COLO668 (cell line): ENCODE data around the gene TGFA.

Experiments
- DNase-seq: peaks from one replicate; lab custom pipeline; 2025; ENCODE audit not compliant: unreplicated experiment; lab: John Stamatoyannopoulos, UW

Gene TGFA

GRCh38 chr2:70499253-70499652, 54.4 kb downstream of the TGFA start:
- no peak for DNase-seq

- DNase-seq, result peak; percentile 63
These were observed 55.1 kb downstream of the TGFA start for GRCh38 chr2:70498528-70498927.

GRCh38 chr2:70498054-70498453, 55.6 kb downstream of the TGFA start:
- peak; percentile 71 for DNase-seq

GRCh38 chr2:70496819-70497218, 56.8 kb downstream of the TGFA start:
- DNase-seq, result no peak

- DNase-seq, result no peak
These were observed 59.2 kb downstream of the TGFA start for GRCh38 chr2:70494293-70494886.

GRCh38 chr2:70490381-70490780, 63.2 kb downstream of the TGFA start:
- DNase-seq, result no peak

GRCh38 chr2:70489165-70489564, 64.5 kb downstream of the TGFA start:
- no peak for DNase-seq

GRCh38 chr2:70484086-70484485, 69.5 kb downstream of the TGFA start:
- DNase-seq, result no peak

GRCh38 chr2:70482401-70482800, 71.2 kb downstream of the TGFA start:
- DNase-seq, result no peak

GRCh38 chr2:70480468-70480867, 73.2 kb downstream of the TGFA start:
- no peak for DNase-seq

- no peak for DNase-seq
These were observed 73.8 kb downstream of the TGFA start for GRCh38 chr2:70479816-70480215.

GRCh38 chr2:70477441-70477844, 76.2 kb downstream of the TGFA start:
- DNase-seq, result peak; percentile 9

GRCh38 chr2:70475266-70475665, 78.4 kb downstream of the TGFA start:
- no peak for DNase-seq

- DNase-seq, result no peak
These were observed 79.3 kb downstream of the TGFA start for GRCh38 chr2:70474256-70474848.

GRCh38 chr2:70473101-70473722, 80.4 kb downstream of the TGFA start:
- DNase-seq, result no peak

GRCh38 chr2:70472221-70472890, 81.3 kb downstream of the TGFA start:
- no peak for DNase-seq

GRCh38 chr2:70471129-70471528, 82.5 kb downstream of the TGFA start:
- no peak for DNase-seq

- no peak for DNase-seq
These were observed 83.7 kb downstream of the TGFA start for GRCh38 chr2:70469961-70470360.

GRCh38 chr2:70469435-70469834, 84.2 kb downstream of the TGFA start:
- DNase-seq, result no peak

GRCh38 chr2:70468878-70469277, 84.7 kb downstream of the TGFA start:
- no peak for DNase-seq

- DNase-seq, result no peak
These were observed 85.5 kb downstream of the TGFA start for GRCh38 chr2:70467831-70468779.
